ENCODE data around the gene PNPLA7.

PNPLA7 gene

GRCh38 chr9:137484551-137485315 is 65.5 kb downstream of the PNPLA7 start:
- no peak overlapping the region for H2BK120ac ChIP-seq (ENCODE audit: low read depth, low read length)
- no peak overlapping the region for H3K56ac ChIP-seq (ENCODE audit: low read length)
- H3K4me2 ChIP-seq (ENCODE audit: low read length): no peak overlapping the region
- H3K79me2 ChIP-seq (ENCODE audit: control insufficient read depth, insufficient read depth, low read length): no peaks in the 10 kb centered on the region
- no peak overlapping the region for H4K5ac ChIP-seq (ENCODE audit: low read length)
- H2BK15ac ChIP-seq (replicated peaks; ENCODE audit: low read depth): no peak overlapping the region
- H3K4ac ChIP-seq (ENCODE audit: low read depth, low read length): no peak overlapping the region
- H2BK5ac ChIP-seq (ENCODE audit: low read length): no peak overlapping the region
- H3K36me3 ChIP-seq (ENCODE audit: control insufficient read depth, insufficient read depth, low read length): no peaks in the 10 kb centered on the region
- H3K9ac ChIP-seq (ENCODE audit: low read length): no peak overlapping the region
- no CpG with 5 or more reads among the region's 27 CpGs for WGBS (ENCODE audit: extremely low coverage, insufficient coverage, low lambda C conversion rate)
- no peak for DNase-seq
- H3K27ac ChIP-seq (ENCODE audit: low read depth, low read length): no peak overlapping the region
- H3K27me3 ChIP-seq (ENCODE audit: insufficient read depth, low read length, poor library complexity): no peaks in the 10 kb centered on the region
- no peak overlapping the region for H3K18ac ChIP-seq (ENCODE audit: low read length)
- peak overlapping the region; percentile 66 for H3K23ac ChIP-seq (ENCODE audit: low read length)
- H3K79me1 ChIP-seq (ENCODE audit: low read length): no peaks in the 10 kb centered on the region
- no peak overlapping the region for H3K4me3 ChIP-seq (ENCODE audit: low read length)
- H4K8ac ChIP-seq (ENCODE audit: low read depth, low read length): no peak overlapping the region
- H3K4me1 ChIP-seq (ENCODE audit: control insufficient read depth, low read depth, low read length): no peaks in the 10 kb centered on the region
- H2AK5ac ChIP-seq (ENCODE audit: low read length): no peak overlapping the region

GRCh38 chr9:137482094-137482781 is 68.0 kb downstream of the PNPLA7 start:
- Histone ChIP-seq H3K4me3 (ENCODE audit: low read length) (no peak overlapping the region), H3K9ac (ENCODE audit: low read length) (no peak overlapping the region), H3K18ac (ENCODE audit: low read length) (no peak overlapping the region), H3K4ac (ENCODE audit: low read depth, low read length) (no peak overlapping the region), H2BK15ac (replicated peaks; ENCODE audit: low read depth) (no peak overlapping the region), H3K56ac (ENCODE audit: low read length) (no peak overlapping the region), H3K79me1 (ENCODE audit: low read length) (no peaks in the 10 kb centered on the region), H3K4me1 (ENCODE audit: control insufficient read depth, low read depth, low read length) (no peaks in the 10 kb centered on the region), H2BK5ac (ENCODE audit: low read length) (no peak overlapping the region), H3K27me3 (ENCODE audit: insufficient read depth, low read length, poor library complexity) (no peaks in the 10 kb centered on the region), H3K36me3 (ENCODE audit: control insufficient read depth, insufficient read depth, low read length) (no peaks in the 10 kb centered on the region), H4K5ac (ENCODE audit: low read length) (no peak overlapping the region), H3K79me2 (ENCODE audit: control insufficient read depth, insufficient read depth, low read length) (no peaks in the 10 kb centered on the region), H2AK5ac (ENCODE audit: low read length) (no peak overlapping the region), H3K27ac (ENCODE audit: low read depth, low read length) (no peak overlapping the region), H4K8ac (ENCODE audit: low read depth, low read length) (no peak overlapping the region), H3K4me2 (ENCODE audit: low read length) (no peak overlapping the region), H2BK120ac (ENCODE audit: low read depth, low read length) (no peak overlapping the region), H3K23ac (ENCODE audit: low read length) (no peak overlapping the region)
- no peak for DNase-seq
- no CpG with 5 or more reads among the region's 26 CpGs for WGBS (ENCODE audit: extremely low coverage, insufficient coverage, low lambda C conversion rate)

- Histone ChIP-seq H3K4me1 (ENCODE audit: control insufficient read depth, low read depth, low read length) (no peaks in the 10 kb centered on the region), H3K27ac (ENCODE audit: low read depth, low read length) (no peak overlapping the region), H3K79me2 (ENCODE audit: control insufficient read depth, insufficient read depth, low read length) (no peaks in the 10 kb centered on the region), H3K23ac (ENCODE audit: low read length) (no peak overlapping the region), H2AK5ac (ENCODE audit: low read length) (no peak overlapping the region), H2BK15ac (replicated peaks; ENCODE audit: low read depth) (no peak overlapping the region), H3K4ac (ENCODE audit: low read depth, low read length) (no peak overlapping the region), H2BK5ac (ENCODE audit: low read length) (no peak overlapping the region), H3K4me2 (ENCODE audit: low read length) (no peak overlapping the region), H3K18ac (ENCODE audit: low read length) (no peak overlapping the region), H4K8ac (ENCODE audit: low read depth, low read length) (no peak overlapping the region), H3K9ac (ENCODE audit: low read length) (no peak overlapping the region), H3K27me3 (ENCODE audit: insufficient read depth, low read length, poor library complexity) (no peaks in the 10 kb centered on the region), H3K79me1 (ENCODE audit: low read length) (no peaks in the 10 kb centered on the region), H3K36me3 (ENCODE audit: control insufficient read depth, insufficient read depth, low read length) (no peaks in the 10 kb centered on the region), H3K56ac (ENCODE audit: low read length) (no peak overlapping the region), H3K4me3 (ENCODE audit: low read length) (no peak overlapping the region), H4K5ac (ENCODE audit: low read length) (no peak overlapping the region), H2BK120ac (ENCODE audit: low read depth, low read length) (no peak overlapping the region)
- WGBS (ENCODE audit: extremely low coverage, insufficient coverage, low lambda C conversion rate): no CpG with 5 or more reads among the region's 38 CpGs
- no peak for DNase-seq
These were observed 69.2 kb downstream of the PNPLA7 start for GRCh38 chr9:137480686-137481683.

DNA sequence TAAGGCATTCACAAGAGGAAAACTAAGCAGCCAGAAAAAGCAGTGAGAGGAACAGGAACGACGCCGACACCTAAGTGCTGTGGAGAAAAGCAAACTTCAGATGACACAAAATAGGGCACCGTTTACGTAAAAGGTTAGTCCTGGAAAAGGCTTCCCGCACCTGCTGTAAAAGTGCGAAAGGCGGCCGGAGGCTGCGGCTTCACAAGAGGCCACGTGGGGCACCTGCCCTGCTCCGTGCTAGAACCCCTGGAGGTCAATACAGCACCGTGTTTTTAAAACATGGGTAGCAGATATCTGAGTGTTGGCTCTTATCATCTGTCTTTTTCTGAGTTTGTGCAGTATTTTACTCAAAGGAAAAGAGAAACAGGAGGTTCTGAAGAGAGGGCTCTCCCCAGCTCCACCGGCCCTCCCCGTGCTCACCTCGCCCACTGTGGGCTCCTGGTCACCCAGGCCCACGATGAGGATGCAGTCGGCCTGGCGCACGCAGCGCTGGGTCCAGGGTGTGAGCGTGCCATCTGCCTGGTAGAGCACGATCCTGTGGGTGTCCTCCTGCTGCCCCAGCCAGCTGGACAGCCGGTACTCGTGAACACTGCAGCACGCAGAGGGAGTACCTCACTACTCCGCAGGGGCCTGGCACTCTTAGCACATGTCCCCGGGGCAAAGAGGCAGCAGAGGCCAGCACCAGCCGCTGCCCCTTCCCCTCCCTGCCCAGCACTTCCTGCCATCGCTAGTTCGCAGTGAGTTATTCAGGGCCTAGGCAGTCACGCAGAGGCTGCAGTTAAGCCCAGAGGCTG is 70.1 kb downstream of the PNPLA7 start:
- H3K56ac ChIP-seq (ENCODE audit: low read length): no peak overlapping the region
- H3K4me2 ChIP-seq (ENCODE audit: low read length): no peak overlapping the region
- no peak overlapping the region for H3K27ac ChIP-seq (ENCODE audit: low read depth, low read length)
- no CpG with 5 or more reads among the region's 32 CpGs for WGBS (ENCODE audit: extremely low coverage, insufficient coverage, low lambda C conversion rate)
- no peak overlapping the region for H3K23ac ChIP-seq (ENCODE audit: low read length)
- H3K79me2 ChIP-seq (ENCODE audit: control insufficient read depth, insufficient read depth, low read length): no peaks in the 10 kb centered on the region
- no peak overlapping the region for H2BK15ac ChIP-seq (replicated peaks; ENCODE audit: low read depth)
- no peak overlapping the region for H2AK5ac ChIP-seq (ENCODE audit: low read length)
- H3K4me3 ChIP-seq (ENCODE audit: low read length): no peak overlapping the region
- H3K79me1 ChIP-seq (ENCODE audit: low read length): no peaks in the 10 kb centered on the region
- H2BK5ac ChIP-seq (ENCODE audit: low read length): no peak overlapping the region
- no peak overlapping the region for H4K5ac ChIP-seq (ENCODE audit: low read length)
- H3K36me3 ChIP-seq (ENCODE audit: control insufficient read depth, insufficient read depth, low read length): no peaks in the 10 kb centered on the region
- no peak overlapping the region for H3K9ac ChIP-seq (ENCODE audit: low read length)
- H3K4ac ChIP-seq (ENCODE audit: low read depth, low read length): no peak overlapping the region
- no peak overlapping the region for H4K8ac ChIP-seq (ENCODE audit: low read depth, low read length)
- H3K27me3 ChIP-seq (ENCODE audit: insufficient read depth, low read length, poor library complexity): no peaks in the 10 kb centered on the region
- H2BK120ac ChIP-seq (ENCODE audit: low read depth, low read length): no peak overlapping the region
- H3K18ac ChIP-seq (ENCODE audit: low read length): no peak overlapping the region
- no peak for DNase-seq
- H3K4me1 ChIP-seq (ENCODE audit: control insufficient read depth, low read depth, low read length): no peaks in the 10 kb centered on the region
